Measurements from ENCODE around the gene KCNQ1OT1. TPM values are rescaled to one million over a fixed set of nuclear protein-coding genes. Genes with fewer than 3 reads are reported as not detected.

Gene KCNQ1OT1
- total and polyA plus RNA-seq, 9 of the 15 experiments (the other 6 are each of a cell fraction or from before 2014, with no cell fraction given): 0.04 to 2.3 (median 0.74) TPM

DNA sequence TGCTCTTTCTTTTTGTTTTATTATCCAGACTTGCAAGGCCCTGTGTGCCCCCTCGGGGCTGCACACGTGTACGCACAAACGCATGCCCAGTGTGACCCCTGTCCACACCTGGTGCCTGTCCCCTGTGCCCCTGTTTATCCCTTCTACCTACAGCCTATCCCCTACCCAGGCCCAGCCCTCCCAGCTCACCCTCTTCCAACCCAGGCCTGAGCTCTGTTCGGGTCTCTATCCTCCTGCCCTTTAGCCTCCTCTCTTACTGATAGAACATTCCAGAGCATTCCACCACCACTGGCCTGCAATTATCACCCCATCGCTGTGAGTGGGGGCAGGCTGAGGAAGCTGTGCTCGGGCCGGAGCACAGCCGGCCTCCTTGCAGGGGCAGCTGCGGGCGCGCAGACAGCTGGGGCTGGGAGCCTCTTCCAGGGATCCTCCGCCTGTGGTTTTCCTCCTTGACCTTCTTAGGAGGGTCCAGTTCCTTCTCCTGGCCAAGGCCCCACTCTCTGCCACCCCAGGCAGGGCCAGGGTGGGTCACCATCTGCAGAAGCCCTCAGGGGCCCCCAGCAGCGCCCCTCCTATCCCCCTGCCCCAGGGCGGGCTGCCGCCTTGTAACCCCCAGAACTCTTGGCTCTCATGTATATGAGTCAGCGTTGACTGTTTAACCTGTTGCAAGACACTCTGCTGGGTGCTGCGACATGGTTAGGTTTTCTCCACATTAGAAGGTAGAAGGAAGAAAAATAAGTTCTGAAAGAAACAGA is 41.8 kb upstream of the KCNQ1OT1 start:
- no peaks in the 10 kb centered on the region for H3K36me3 ChIP-seq (ENCODE audit: control insufficient read depth, insufficient read depth, low read length)
- peaks cover 43 to 69% of the 10 kb centered on the region in 2 experiments for H3K4me1 ChIP-seq (replicated peaks in 1 of 2; ENCODE audit: control insufficient read depth in 2 of 2, insufficient read depth in 2 of 2, low read length in 2 of 2)
- no TSS peak for BruUV-seq (replicated peaks)
- peak overlapping the region; percentile 30; the same call in 1 of the 2 replicates for H3K4me2 ChIP-seq (ENCODE audit: insufficient read depth, low read length)
- H3K27me3 ChIP-seq (ENCODE audit: control insufficient read depth in 2 of 2, insufficient read depth in 2 of 2, low read length in 2 of 2): no peaks in the 10 kb centered on the region
- H2AFZ ChIP-seq (ENCODE audit: low read depth, low read length): peak overlapping the region; percentile 88
- ChIA-PET POLR2A (interaction anchor here (0.6 to 1.6 kb wide), 3 partner anchors 11 to 40 kb away, joined by 3 to 7 read pairs (median 3); no protein-coding TSS in a partner anchor), CTCF (ENCODE audit: low intra/inter-chr PET ratio) (no interaction called here)
- H3K9ac ChIP-seq (ENCODE audit: insufficient read depth in 1 of 2, low read depth in 2 of 2, low read length in 2 of 2): peak overlapping the region; percentile 12 to 85
- peak; percentile 29 to 54 (median 43) for DNase-seq (ENCODE audit: extremely low read depth in 1 of 4, low spot score in 3 of 4)
- no peak overlapping the region for H3K4me3 ChIP-seq
- peak; percentile 39 for ATAC-seq
- intact Hi-C loops (cut with micrococcal nuclease): no loop called here
- peak; percentile 71 for FAIRE-seq
- no peaks in the 10 kb centered on the region for H3K79me2 ChIP-seq (ENCODE audit: control insufficient read depth, insufficient read depth, low read length)
- WGBS (ENCODE audit: insufficient coverage, low coverage, missing lambda C conversion rate): 33% methylated on average over 17 of the region's 18 CpGs
- no peaks in the 10 kb centered on the region for H3K9me3 ChIP-seq (replicated peaks; ENCODE audit: control insufficient read depth, insufficient read depth, low read depth, low read length)
- H4K20me1 ChIP-seq (replicated peaks; ENCODE audit: control insufficient read depth, insufficient read depth, low read length): no peaks in the 10 kb centered on the region
- H3K9me1 ChIP-seq (ENCODE audit: control insufficient read depth, insufficient read depth, low read length): no peaks in the 10 kb centered on the region
- in situ Hi-C loops (cut with MboI): no loop called here
- H3K27ac ChIP-seq (ENCODE audit: extremely low read depth, low read depth, low read length): peak overlapping the region; percentile 38; the same call in 1 of the 3 replicates
- TF ChIP-seq WHSC1 (IDR thresholded peaks at IDR 0.05; ENCODE audit: low read length) (no peak), FOSL1 (tag; conservative IDR thresholded peaks at IDR 0.05) (peak; percentile 84), ZBTB1 (CRISPR knock-in tag; IDR thresholded peaks at IDR 0.05; ENCODE audit: borderline replicate concordance, low read depth) (0 out of 2 replicates have a peak, but pooled peaks have one; percentile 32), ZNF695 (CRISPR knock-in tag; IDR thresholded peaks at IDR 0.05) (no peak), VEZF1 (CRISPR knock-in tag; IDR thresholded peaks at IDR 0.05) (peak; percentile 83), ZBTB26 (CRISPR knock-in tag; IDR thresholded peaks at IDR 0.05) (no peak), MTA3 (IDR thresholded peaks at IDR 0.05; ENCODE audit: borderline replicate concordance) (no peak), ZBTB7A (IDR thresholded peaks at IDR 0.05; ENCODE audit: borderline replicate concordance, control insufficient read depth, low read depth, low read length) (peak; percentile 86; the same call in 1 of the 2 replicates), ETV5 (CRISPR knock-in tag; IDR thresholded peaks at IDR 0.05; ENCODE audit: low read depth) (no peak), SOX6 (IDR thresholded peaks at IDR 0.05) (no peak)
- TF ChIP-seq, protein P1, sequence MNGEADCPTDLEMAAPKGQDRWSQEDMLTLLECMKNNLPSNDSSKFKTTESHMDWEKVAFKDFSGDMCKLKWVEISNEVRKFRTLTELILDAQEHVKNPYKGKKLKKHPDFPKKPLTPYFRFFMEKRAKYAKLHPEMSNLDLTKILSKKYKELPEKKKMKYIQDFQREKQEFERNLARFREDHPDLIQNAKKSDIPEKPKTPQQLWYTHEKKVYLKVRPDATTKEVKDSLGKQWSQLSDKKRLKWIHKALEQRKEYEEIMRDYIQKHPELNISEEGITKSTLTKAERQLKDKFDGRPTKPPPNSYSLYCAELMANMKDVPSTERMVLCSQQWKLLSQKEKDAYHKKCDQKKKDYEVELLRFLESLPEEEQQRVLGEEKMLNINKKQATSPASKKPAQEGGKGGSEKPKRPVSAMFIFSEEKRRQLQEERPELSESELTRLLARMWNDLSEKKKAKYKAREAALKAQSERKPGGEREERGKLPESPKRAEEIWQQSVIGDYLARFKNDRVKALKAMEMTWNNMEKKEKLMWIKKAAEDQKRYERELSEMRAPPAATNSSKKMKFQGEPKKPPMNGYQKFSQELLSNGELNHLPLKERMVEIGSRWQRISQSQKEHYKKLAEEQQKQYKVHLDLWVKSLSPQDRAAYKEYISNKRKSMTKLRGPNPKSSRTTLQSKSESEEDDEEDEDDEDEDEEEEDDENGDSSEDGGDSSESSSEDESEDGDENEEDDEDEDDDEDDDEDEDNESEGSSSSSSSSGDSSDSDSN (IDR thresholded peaks at IDR 0.05; ENCODE audit: borderline replicate concordance in 1 of 2, low read depth in 2 of 2, low read length in 2 of 2): 0 out of 4 replicates have a peak, but pooled peaks of 1 of the 2 experiments have one; percentile 36
- TF ChIP-seq, protein P2, sequence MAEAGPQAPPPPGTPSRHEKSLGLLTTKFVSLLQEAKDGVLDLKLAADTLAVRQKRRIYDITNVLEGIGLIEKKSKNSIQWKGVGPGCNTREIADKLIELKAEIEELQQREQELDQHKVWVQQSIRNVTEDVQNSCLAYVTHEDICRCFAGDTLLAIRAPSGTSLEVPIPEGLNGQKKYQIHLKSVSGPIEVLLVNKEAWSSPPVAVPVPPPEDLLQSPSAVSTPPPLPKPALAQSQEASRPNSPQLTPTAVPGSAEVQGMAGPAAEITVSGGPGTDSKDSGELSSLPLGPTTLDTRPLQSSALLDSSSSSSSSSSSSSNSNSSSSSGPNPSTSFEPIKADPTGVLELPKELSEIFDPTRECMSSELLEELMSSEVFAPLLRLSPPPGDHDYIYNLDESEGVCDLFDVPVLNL (CRISPR knock-in tag; IDR thresholded peaks at IDR 0.05; ENCODE audit: low read depth): no peak
